K562 (cell line): Measurements from ENCODE around the gene FERD3L. TPM values are rescaled to one million over a fixed set of nuclear protein-coding genes. Genes with fewer than 3 reads are reported as not detected.

Experiments
- ATAC-seq: fragments of 200-7000 bp; cut with Tn5 transposase; 3 replicates; pipeline ENCODE4 v1.9.1; 2020; ENCODE audit warnings: moderate library complexity
- BruUV-seq: library from RNA; stranded (reverse); fragments of 400-500 nt; replicated peaks from 2 replicates; lab custom pipeline; 2021; lab: Mats Ljungman, UMichigan
- CTCF ChIA-PET: fragments of 300-600 bp; formaldehyde crosslinking; extraction: SDS; loops from one replicate; lab custom pipeline; 2021; ENCODE audit warnings: low intra/inter-chr PET ratio; lab: Yijun Ruan, JAX
- POLR2A ChIA-PET: fragments of 300-600, 350-650 bp; sonication (Branson Sonifier 250); formaldehyde crosslinking; extraction: SDS; loops from one replicate; lab custom pipeline; 2021; ENCODE audit warnings: antibody characterized with exemption, inconsistent platforms; lab: Yijun Ruan, JAX
- DNase-seq, 4 experiments: peaks; one replicate each; pipeline versions ENCODE4 v3.0.0 to v3.0.0-alpha.2; 2011 to 2018; ENCODE audit warnings: low spot score in 3 of 4, mixed read lengths in 3 of 4; ENCODE audit errors: extremely low read depth in 1 of 4
- FAIRE-seq: peaks from 2 replicates; lab custom pipeline; 2011; peaks lifted over from hg19 to GRCh38; lab: Jason Lieb, UNC
- H2AFZ ChIP-seq: 2 replicates; pipeline ENCODE4 v1.6.0; 2011; ENCODE audit warnings: low read depth, low read length, control low read depth, inconsistent platforms
- H3K27ac ChIP-seq: fragments of 200-600 bp; 3 replicates; pipeline ENCODE4 v1.8.0; 2011; ENCODE audit warnings: low read depth, mild to moderate bottlenecking, control low read depth, inconsistent platforms, low read length, moderate library complexity, mixed read lengths; ENCODE audit errors: extremely low read depth
- H3K27me3 ChIP-seq, 2 experiments: fragments of 300-600 bp in 1 of 2; 2 replicates in 1 of 2; 3 replicates in 1 of 2; pipeline versions ENCODE4 v1.6.0 to v1.8.0; 2011; ENCODE audit warnings: inconsistent platforms in 2 of 2, low read length in 2 of 2, mild to moderate bottlenecking in 1 of 2, mixed read lengths in 1 of 2, moderate library complexity in 1 of 2; ENCODE audit not compliant: control insufficient read depth in 2 of 2, insufficient read depth in 2 of 2
- H3K36me3 ChIP-seq: fragments of 300-600 bp; 3 replicates; pipeline ENCODE4 v1.8.0; 2011; ENCODE audit warnings: mild to moderate bottlenecking, low read length, inconsistent platforms; ENCODE audit not compliant: control insufficient read depth, insufficient read depth
- H3K4me1 ChIP-seq, 2 experiments: fragments of 200-600 bp in 1 of 2; replicated peaks in 1 of 2; 2 replicates in 1 of 2; 3 replicates in 1 of 2; pipeline versions ENCODE4 v1.5.1 to v1.8.0; 2011; ENCODE audit warnings: inconsistent platforms in 2 of 2, low read length in 2 of 2, mild to moderate bottlenecking in 1 of 2, mixed read lengths in 1 of 2, moderate library complexity in 1 of 2; ENCODE audit not compliant: control insufficient read depth in 2 of 2, insufficient read depth in 2 of 2
- H3K4me2 ChIP-seq: 2 replicates; pipeline ENCODE4 v1.6.1; 2011; ENCODE audit warnings: low read length, control low read depth, inconsistent platforms, mixed read lengths; ENCODE audit not compliant: insufficient read depth
- H3K4me3 ChIP-seq: fragments of 200-600 bp; sonication (generic), shearing (Covaris generic); 2 replicates; pipeline ENCODE4 v1.5.1; 2016; ENCODE audit warnings: control low read depth, inconsistent platforms
- H3K79me2 ChIP-seq: fragments of 200-600 bp; 3 replicates; pipeline ENCODE4 v1.8.0; 2011; ENCODE audit warnings: low read length, inconsistent platforms; ENCODE audit not compliant: control insufficient read depth, insufficient read depth
- H3K9ac ChIP-seq, 2 experiments: 2 replicates each; pipeline versions ENCODE4 v1.6.0 to v1.6.1; 2011; ENCODE audit warnings: low read depth in 2 of 2, low read length in 2 of 2, control low read depth in 1 of 2, inconsistent platforms in 1 of 2, mild to moderate bottlenecking in 1 of 2, mixed read lengths in 1 of 2; ENCODE audit not compliant: insufficient read depth in 1 of 2
- H3K9me1 ChIP-seq: one replicate; pipeline ENCODE4 v1.6.0; 2011; ENCODE audit warnings: inconsistent platforms, mild to moderate bottlenecking, low read length, moderate library complexity; ENCODE audit not compliant: control insufficient read depth, insufficient read depth
- H3K9me3 ChIP-seq: replicated peaks from 2 replicates; pipeline ENCODE4 v1.5.1; 2011; ENCODE audit warnings: low read depth, low read length, inconsistent platforms; ENCODE audit not compliant: control insufficient read depth, insufficient read depth
- H4K20me1 ChIP-seq: replicated peaks from 2 replicates; pipeline ENCODE4 v1.6.1; 2011; ENCODE audit warnings: low read length, inconsistent platforms, mixed read lengths; ENCODE audit not compliant: control insufficient read depth, insufficient read depth
- ARNT ChIP-seq, 2 experiments: fragments of 450-650 bp; IDR thresholded peaks; 2 replicates each; pipeline ENCODE4 v1.6.1; 2016; ENCODE audit warnings: mild to moderate bottlenecking in 1 of 2
- BHLHE40 ChIP-seq: IDR thresholded peaks from 2 replicates; pipeline ENCODE4 v1.6.1; 2011; ENCODE audit warnings: low read length, improper control_type of control experiment
- CBFB ChIP-seq: sonication (generic); formaldehyde crosslinking; IDR thresholded peaks from 2 replicates; pipeline ENCODE4 v1.4.0; 2020; ENCODE audit warnings: mild to moderate bottlenecking, missing genetic modification reagents
- MAZ ChIP-seq, 2 experiments: fragments of 450-650 bp in 1 of 2; sonication (generic) in 1 of 2; formaldehyde crosslinking; IDR thresholded peaks in 1 of 2; conservative IDR thresholded peaks in 1 of 2; 2 replicates each; pipeline versions ENCODE4 v1.4.0 to v1.5.0; 2020; ENCODE audit warnings: mild to moderate bottlenecking in 1 of 2, missing genetic modification reagents in 1 of 2
- MEF2A ChIP-seq: IDR thresholded peaks from 2 replicates; pipeline ENCODE4 v1.6.1; 2011; ENCODE audit warnings: low read depth, mild to moderate bottlenecking, low read length, moderate library complexity; ENCODE audit not compliant: control insufficient read depth
- MTF1 ChIP-seq: fragments of 250-450 bp; sonication (Bioruptor Pico); IDR thresholded peaks from 2 replicates; pipeline ENCODE4 v1.9.0; 2021; ENCODE audit warnings: moderate library complexity, mild to moderate bottlenecking, inconsistent platforms, borderline replicate concordance
- NCOA6 ChIP-seq: fragments of 450-650 bp; IDR thresholded peaks from 2 replicates; pipeline ENCODE4 v1.6.1; 2017; ENCODE audit warnings: mild to moderate bottlenecking
- RFX7 ChIP-seq: fragments of 250-450 bp; sonication (Bioruptor Pico); IDR thresholded peaks from 2 replicates; pipeline ENCODE4 v1.5.1; 2021; ENCODE audit warnings: mild to moderate bottlenecking
- SETDB1 ChIP-seq: IDR thresholded peaks from one replicate; pipeline ENCODE4 v1.6.1; 2012; ENCODE audit warnings: low read length, control low read depth, inconsistent platforms
- SRSF7 ChIP-seq: fragments of 200-400 bp; formaldehyde crosslinking; optimal IDR thresholded peaks from 2 replicates; pipeline ENCODE3; 2017; ENCODE audit warnings: mild to moderate bottlenecking, low read depth, low read length
- TEAD4 ChIP-seq, 2 experiments: sonication (generic) in 1 of 2; formaldehyde crosslinking in 1 of 2; IDR thresholded peaks; 2 replicates each; pipeline versions ENCODE4 v1.6.1 to v1.8.0; 2012 to 2022; ENCODE audit warnings: borderline replicate concordance in 1 of 2, inconsistent platforms in 1 of 2, low read length in 1 of 2, mild to moderate bottlenecking in 1 of 2, missing genetic modification reagents in 1 of 2
- TFE3 ChIP-seq: fragments of 450-650 bp; formaldehyde crosslinking; IDR thresholded peaks from 2 replicates; pipeline ENCODE4 v1.4.0; 2020; ENCODE audit warnings: mild to moderate bottlenecking, mixed read lengths
- ZNF12 ChIP-seq: sonication (generic); formaldehyde crosslinking; IDR thresholded peaks from 2 replicates; pipeline ENCODE4 v1.4.0; 2020; ENCODE audit warnings: mild to moderate bottlenecking, missing genetic modification reagents
- WGBS: fragments of 100-300 bp; shearing (Covaris generic); methylation state at CpG from one replicate; pipeline ENCODE4 v1.1.6; 2016; ENCODE audit warnings: low coverage, mixed read lengths; ENCODE audit not compliant: insufficient coverage; ENCODE audit errors: missing lambda C conversion rate; 5-methylcytosine and 5-hydroxymethylcytosine counted together
- in situ Hi-C: fragments of 300-500 bp; cut with MboI; formaldehyde crosslinking; loops from 4 replicates; pipeline ENCODE4 v1.15.0; 2018; ENCODE audit warnings: inconsistent platforms, mixed read lengths
- intact Hi-C: fragments of 100-400 bp; cut with micrococcal nuclease; formaldehyde crosslinking; loops from 2 replicates; pipeline ENCODE4 v1.14.2; 2022
- polyA plus RNA-seq, 8 experiments: library from polyadenylated mRNA; depleted of rRNA in 4 of 8; stranded (reverse) in 5 of 8; unstranded in 3 of 8; fragments of >200 nt; fragmentation: Nextera tagmentation in 2 of 8; fragmentation: Illumina TruSeq in 1 of 8; extraction: Ambion mirVana in 2 of 8; extraction: Trizol in 1 of 8; gene quantifications; 2 replicates each; pipeline versions ENCODE4 v1.2.1 to v1.2.3, GENCODE V29; 2011 to 2014; ENCODE audit warnings: inconsistent platforms in 1 of 8, missing spikeins in 1 of 8
- total RNA-seq, 7 experiments: library from RNA; depleted of rRNA in 6 of 7; stranded (reverse); fragments of >200 nt in 6 of 7; fragmentation: Illumina TruSeq in 2 of 7; extraction: Trizol in 2 of 7; gene quantifications; 2 replicates each; pipeline versions ENCODE4 v1.2.1 to v1.2.3, GENCODE V29; 2011 to 2021; ENCODE audit warnings: low replicate concordance in 1 of 7

FERD3L gene
- total and polyA plus RNA-seq, 9 of the 15 experiments (the other 6 are each of a cell fraction or from before 2014, with no cell fraction given) = not detected

GRCh38 chr7:19117870-19118608 is 27.2 kb downstream of the FERD3L start:
- no peak overlapping the region for H3K4me3 ChIP-seq
- H3K27me3 ChIP-seq = peaks cover 0 to 7% of the 10 kb centered on the region in 2 experiments; a peak in 2 of 5 replicates
- no peak overlapping the region for H3K4me2 ChIP-seq
- peaks cover 0 to 7% of the 10 kb centered on the region in 2 experiments; a peak in 2 of 5 replicates for H3K4me1 ChIP-seq
- no TSS peak for BruUV-seq
- no peak overlapping the region for H3K9ac ChIP-seq
- no peaks in the 10 kb centered on the region for H3K9me3 ChIP-seq
- no peaks in the 10 kb centered on the region for H3K36me3 ChIP-seq
- WGBS = 9% methylated on average over 19 of the region's 51 CpGs
- H4K20me1 ChIP-seq = no peaks in the 10 kb centered on the region
- no peaks in the 10 kb centered on the region for H3K9me1 ChIP-seq
- no peak for ATAC-seq
- no peak overlapping the region for H2AFZ ChIP-seq
- in situ Hi-C loops = no loop called here
- FAIRE-seq = no peak
- ChIA-PET CTCF (no interaction called here), POLR2A (no interaction called here)
- DNase-seq = no peak
- H3K27ac ChIP-seq = no peak overlapping the region
- TF ChIP-seq MEF2A = no peak
- TF ChIP-seq SRSF7 = no peak
- TF ChIP-seq NCOA6 = no peak
- no peak for TF ChIP-seq ARNT (IDR thresholded peaks at IDR 0.05)
- no peak for TF ChIP-seq MTF1 (CRISPR knock-in tag)
- no peak for TF ChIP-seq BHLHE40
- TF ChIP-seq CBFB (CRISPR knock-in tag) = no peak
- no peak for TF ChIP-seq RFX7 (CRISPR knock-in tag)
- no peak for TF ChIP-seq ZNF12 (CRISPR knock-in tag)
- TF ChIP-seq SETDB1 = no peak
- TF ChIP-seq TFE3 (CRISPR knock-in tag) = no peak
- no peak for TF ChIP-seq TEAD4 (IDR thresholded peaks at IDR 0.05; ENCODE audit: low read length)
- no peak for TF ChIP-seq TEAD4 (CRISPR knock-in tag; IDR thresholded peaks at IDR 0.05; ENCODE audit: borderline replicate concordance)
- no peak for TF ChIP-seq MAZ (CRISPR knock-in tag; conservative IDR thresholded peaks at IDR 0.05 in 1 of 2, IDR thresholded peaks at IDR 0.05 in 1 of 2)
- H3K79me2 ChIP-seq = no peaks in the 10 kb centered on the region
- intact Hi-C loops = no loop called here
